GM23338 (cell line): ENCODE data around the gene CPAMD8. TPM values are rescaled to one million over a fixed set of nuclear protein-coding genes. Genes with fewer than 3 reads are reported as not detected.

Experiments used
- ATAC-seq: fragments of 200-7000 bp; cut with Tn5 transposase; 3 replicates; pipeline ENCODE4 v1.9.1; 2020
- DNase-seq: peaks from one replicate; pipeline ENCODE4 v3.0.0-alpha.2; 2015; ENCODE audit warnings: low spot score
- H2AFZ ChIP-seq: fragments of 200-600 bp; sonication (generic); 2 replicates; pipeline ENCODE4 v1.8.0; 2016; ENCODE audit warnings: antibody characterized with exemption, mild to moderate bottlenecking, moderate library complexity
- H3F3A ChIP-seq: fragments of 200-600 bp; sonication (generic); replicated peaks from 2 replicates; pipeline ENCODE4 v1.8.0; 2017; ENCODE audit warnings: antibody characterized with exemption, mixed run types, low read depth
- H3K27ac ChIP-seq: fragments of 200-600 bp; sonication (generic); 2 replicates; pipeline ENCODE4 v1.6.1; 2016; ENCODE audit warnings: low read depth
- H3K27me3 ChIP-seq: fragments of 200-600 bp; sonication (generic); 2 replicates; pipeline ENCODE4 v1.8.0; 2016; ENCODE audit warnings: mild to moderate bottlenecking, mixed run types, moderate library complexity; ENCODE audit not compliant: insufficient read depth
- H3K36me3 ChIP-seq: fragments of 200-600 bp; sonication (generic); 2 replicates; pipeline ENCODE4 v1.8.0; 2016; ENCODE audit warnings: mild to moderate bottlenecking; ENCODE audit not compliant: insufficient read depth
- H3K4me1 ChIP-seq: fragments of 200-600 bp; sonication (generic); 2 replicates; pipeline ENCODE4 v1.8.0; 2016; ENCODE audit warnings: mild to moderate bottlenecking, moderate library complexity; ENCODE audit not compliant: insufficient read depth
- H3K4me2 ChIP-seq: fragments of 200-600 bp; sonication (generic); 2 replicates; pipeline ENCODE4 v1.7.1; 2017; ENCODE audit warnings: mixed run types
- H3K4me3 ChIP-seq: fragments of 200-600 bp; sonication (generic); 2 replicates; pipeline ENCODE4 v1.6.1; 2016; ENCODE audit warnings: mixed run types
- H3K79me2 ChIP-seq: fragments of 200-600 bp; sonication (generic); replicated peaks from 2 replicates; pipeline ENCODE4 v1.8.0; 2017; ENCODE audit warnings: mild to moderate bottlenecking; ENCODE audit not compliant: insufficient read depth
- H3K9me2 ChIP-seq: fragments of 200-600 bp; sonication (generic); 2 replicates; pipeline ENCODE4 v1.8.0; 2017; ENCODE audit not compliant: insufficient read depth
- H4K20me1 ChIP-seq: fragments of 200-600 bp; sonication (generic); replicated peaks from 2 replicates; pipeline ENCODE4 v1.8.0; 2017; ENCODE audit warnings: mild to moderate bottlenecking; ENCODE audit not compliant: insufficient read depth
- H3K27ac Mint-ChIP-seq: 2 replicates; pipeline ENCODE4 v1.8.0; 2020; ENCODE audit warnings: inconsistent platforms, mild to moderate bottlenecking, moderate library complexity, mixed read lengths
- H3K27me3 Mint-ChIP-seq: 3 replicates; pipeline ENCODE4 v1.8.0; 2022; ENCODE audit warnings: low read depth, mild to moderate bottlenecking, moderate library complexity, mixed read lengths, inconsistent platforms; ENCODE audit not compliant: insufficient read depth, poor library complexity
- H3K36me3 Mint-ChIP-seq: 3 replicates; pipeline ENCODE4 v1.8.0; 2021; ENCODE audit warnings: low read depth, mild to moderate bottlenecking, inconsistent platforms, moderate library complexity, mixed read lengths
- H3K4me1 Mint-ChIP-seq: 3 replicates; pipeline ENCODE4 v1.8.0; 2020; ENCODE audit warnings: mild to moderate bottlenecking, inconsistent platforms, mixed read lengths
- H3K4me3 Mint-ChIP-seq: 3 replicates; pipeline ENCODE4 v1.8.0; 2021; ENCODE audit warnings: moderate library complexity, mild to moderate bottlenecking, inconsistent platforms, mixed read lengths
- H3K9me3 Mint-ChIP-seq: 3 replicates; pipeline ENCODE4 v1.8.0; 2020; ENCODE audit warnings: moderate library complexity, mild to moderate bottlenecking, inconsistent platforms, mixed read lengths
- CREB1 ChIP-seq: fragments of 250-450 bp; sonication (Bioruptor Pico); IDR thresholded peaks from 2 replicates; pipeline ENCODE4 v1.5.0; 2020; ENCODE audit warnings: low read depth, mild to moderate bottlenecking, moderate library complexity
- CTCF ChIP-seq, 2 experiments: fragments of 200-600 bp in 1 of 2; sonication (generic) in 1 of 2; conservative IDR thresholded peaks; 2 replicates each; pipeline versions ENCODE4 v1.5.1 to v1.6.1; 2016 to 2017; ENCODE audit warnings: antibody characterized with exemption in 2 of 2, low read depth in 2 of 2, mild to moderate bottlenecking in 2 of 2, moderate library complexity in 1 of 2
- ETS1 ChIP-seq: IDR thresholded peaks from 2 replicates; pipeline ENCODE4 v1.6.1; 2016; ENCODE audit warnings: antibody characterized with exemption
- EZH2 ChIP-seq: fragments of 200-600 bp; sonication (generic); IDR thresholded peaks from one replicate; pipeline ENCODE4 v1.8.0; 2017; ENCODE audit warnings: antibody characterized with exemption, mild to moderate bottlenecking, low read depth; ENCODE audit not compliant: unreplicated experiment
- JUNB ChIP-seq: IDR thresholded peaks from one replicate; pipeline ENCODE4 v1.6.1; 2016; ENCODE audit warnings: antibody characterized with exemption; ENCODE audit not compliant: unreplicated experiment
- NANOG ChIP-seq: IDR thresholded peaks from 2 replicates; pipeline ENCODE4 v1.6.1; 2016; ENCODE audit warnings: antibody characterized with exemption, borderline replicate concordance
- POLR2AphosphoS5 ChIP-seq: IDR thresholded peaks from 2 replicates; pipeline ENCODE4 v1.6.1; 2016; ENCODE audit warnings: antibody characterized with exemption, low read depth
- REST ChIP-seq: IDR thresholded peaks from one replicate; pipeline ENCODE4 v1.6.1; 2018; ENCODE audit warnings: antibody characterized with exemption; ENCODE audit not compliant: unreplicated experiment
- STAT1 ChIP-seq: IDR thresholded peaks from one replicate; pipeline ENCODE4 v1.6.1; 2016; ENCODE audit warnings: antibody characterized with exemption; ENCODE audit not compliant: unreplicated experiment
- polyA plus RNA-seq: library from polyadenylated mRNA; unstranded; fragments of >200 nt; fragmentation: Nextera tagmentation; extraction: Ambion mirVana; gene quantifications from 2 replicates; pipeline ENCODE4 v1.2.1, GENCODE V29; 2016
- total RNA-seq: library from RNA; depleted of rRNA; stranded (reverse); fragments of >200 nt; shearing (Covaris generic); gene quantifications from 2 replicates; pipeline ENCODE4 v1.2.3, GENCODE V29; 2014

CPAMD8 gene
- total and polyA plus RNA-seq, 2 experiments from 2014 or later = 4.4 to 11.8 TPM

GRCh38 chr19:16890461-16891184, 136.0 kb downstream of the CPAMD8 start:
- H3K36me3 ChIP-seq = no peaks in the 10 kb centered on the region
- Mint-ChIP-seq H3K4me1 (peaks cover 7% of the 10 kb centered on the region; the same call in 2 of the 3 replicates), H3K9me3 (no peaks in the 10 kb centered on the region), H3K27me3 (peaks cover 7% of the 10 kb centered on the region), H3K4me3 (no peak overlapping the region), H3K36me3 (no peaks in the 10 kb centered on the region), H3K27ac (0 out of 2 replicates have a peak overlapping the region, but pooled peaks have one; percentile 62)
- H3K4me3 ChIP-seq = no peak overlapping the region
- ATAC-seq = no peak; the same call in 2 of the 3 replicates
- no peaks in the 10 kb centered on the region for H3F3A ChIP-seq
- no peak overlapping the region for H3K27ac ChIP-seq
- H2AFZ ChIP-seq = 0 out of 2 replicates have a peak overlapping the region, but pooled peaks have one; percentile 28
- H3K27me3 ChIP-seq = 0 out of 2 replicates have a peak, but pooled peaks cover 4% of the 10 kb centered on the region
- H3K4me1 ChIP-seq = peaks cover 2% of the 10 kb centered on the region
- H3K79me2 ChIP-seq = no peaks in the 10 kb centered on the region
- H4K20me1 ChIP-seq = no peaks in the 10 kb centered on the region
- no peak for TF ChIP-seq NANOG
- no peak for TF ChIP-seq POLR2AphosphoS5
- no peak for TF ChIP-seq ETS1
- TF ChIP-seq EZH2 = no peak
- TF ChIP-seq CREB1 = no peak
- no peak for TF ChIP-seq REST
- no peak for TF ChIP-seq CTCF (conservative IDR thresholded peaks at IDR 0.05; ENCODE audit: low read depth in 2 of 2)
- TF ChIP-seq JUNB = no peak
- no peak for TF ChIP-seq STAT1
- no peak overlapping the region for H3K4me2 ChIP-seq
- no peaks in the 10 kb centered on the region for H3K9me2 ChIP-seq
- DNase-seq = no peak
